DMS 273 (cell line): ENCODE data around the gene RERE.

Experiments
- DNase-seq: peaks from one replicate; lab custom pipeline; 2025; ENCODE audit not compliant: unreplicated experiment; lab: John Stamatoyannopoulos, UW

RERE gene

DNA sequence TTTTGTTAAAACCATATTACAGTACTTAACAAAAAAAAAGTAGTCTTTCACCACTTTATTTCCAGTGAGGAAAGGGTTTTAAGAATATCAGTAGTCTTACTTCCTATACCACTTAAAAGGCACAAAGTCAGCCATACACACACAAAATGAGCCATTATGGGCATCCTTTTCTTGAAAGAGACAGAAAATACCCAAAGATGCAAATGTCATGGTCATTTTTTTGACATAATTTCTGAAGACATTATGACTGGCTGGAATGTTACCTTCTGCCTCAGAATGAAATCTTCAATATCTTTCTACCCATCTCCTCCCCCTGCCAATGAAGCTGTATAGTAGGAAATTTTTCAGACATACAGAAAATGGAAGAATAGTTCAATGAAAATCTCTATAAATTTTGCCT, 261.9 kb downstream of the RERE start:
- no peak for DNase-seq

DNA sequence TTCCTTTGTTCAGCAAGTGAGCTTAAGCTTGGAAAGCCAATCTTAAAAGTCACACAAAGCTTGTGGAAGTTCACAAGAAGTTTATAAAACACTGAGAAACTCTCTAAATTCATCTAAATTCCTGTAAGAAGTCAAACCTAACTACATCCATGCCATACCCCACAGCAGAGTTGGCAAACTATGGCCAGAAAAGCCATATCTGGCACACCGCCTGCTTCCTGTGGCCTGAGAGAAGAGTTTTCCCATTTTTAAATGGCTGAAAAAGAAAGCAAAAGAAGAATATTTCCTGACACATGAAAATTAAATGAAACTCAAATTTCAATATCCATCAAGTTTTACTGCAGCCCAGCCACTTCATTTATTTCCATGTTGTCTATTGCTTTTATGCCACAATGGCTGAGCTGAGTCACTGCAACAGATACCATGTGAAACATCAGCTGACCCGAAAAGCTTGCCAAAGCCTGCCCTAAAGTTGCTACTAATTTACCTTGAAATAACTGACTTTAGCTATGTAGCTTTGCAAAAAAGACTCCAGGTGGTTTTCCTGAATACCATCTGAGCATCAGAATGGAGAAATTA, 262.4 kb downstream of the RERE start:
- peak; percentile 17 for DNase-seq

DNA sequence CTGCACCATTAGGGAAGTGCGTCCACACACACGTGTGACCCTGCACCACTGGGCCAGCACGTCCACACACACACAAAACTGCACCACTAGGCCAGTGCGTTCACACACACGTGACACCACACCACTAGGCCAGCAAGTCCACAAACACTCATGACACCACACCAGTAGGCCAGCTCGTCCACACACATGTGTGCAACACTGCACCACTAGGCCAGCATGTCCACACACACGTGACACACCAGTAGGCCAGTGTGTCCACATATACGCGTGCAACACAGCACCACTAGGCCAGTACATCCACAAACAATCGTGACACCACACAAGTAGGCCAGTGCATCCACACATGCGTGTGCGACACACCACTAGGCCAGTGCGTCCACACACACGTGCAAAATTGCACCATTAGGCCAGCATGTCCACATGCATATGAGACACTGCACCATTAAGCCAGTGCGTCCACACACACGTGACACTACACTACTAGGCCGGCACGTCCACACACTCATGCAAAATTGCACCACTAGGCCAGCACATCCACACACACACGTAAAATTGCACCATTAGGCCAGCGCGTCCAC, 264.5 kb downstream of the RERE start:
- DNase-seq: no peak

DNA sequence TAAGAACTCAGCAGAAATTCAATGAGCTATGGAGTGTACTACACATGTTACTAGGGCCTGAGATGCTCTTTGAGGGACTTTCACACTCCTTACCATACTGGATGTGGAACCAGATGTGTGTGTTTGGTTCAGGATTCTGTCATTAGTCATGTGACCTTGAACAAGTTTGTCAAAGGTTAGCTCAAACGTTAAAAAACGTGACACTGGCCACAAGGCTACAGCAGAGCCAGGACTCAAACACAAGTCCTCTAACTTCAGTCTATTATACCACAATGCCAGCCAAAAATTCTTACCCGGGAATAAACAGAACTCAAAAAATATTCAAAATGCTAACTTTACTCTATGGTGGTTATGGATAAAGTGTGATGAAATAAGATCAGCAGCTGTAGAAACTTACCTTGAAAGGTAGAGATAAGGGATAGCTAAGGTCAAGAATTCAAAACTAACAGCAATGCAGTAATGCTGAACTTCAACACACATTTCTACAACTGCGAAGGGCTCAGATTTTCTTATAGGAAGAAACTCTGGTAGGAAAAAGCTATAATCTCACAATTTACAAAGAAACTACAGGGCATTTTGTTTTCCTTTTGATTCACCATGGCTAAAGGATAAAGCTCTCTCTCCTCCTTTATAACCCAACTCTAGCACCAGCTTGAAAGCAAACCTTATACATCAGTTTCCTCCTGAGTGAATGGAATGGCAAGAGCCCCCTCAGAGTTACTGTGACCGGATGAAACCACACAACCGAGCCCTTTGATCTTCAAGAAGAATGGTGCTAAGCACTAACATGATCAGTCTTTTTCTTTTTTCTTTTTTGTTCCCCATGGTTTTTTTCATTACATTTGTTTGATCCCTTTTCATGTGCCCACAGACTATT, 265.6 kb downstream of the RERE start:
- no peak for DNase-seq

DNA sequence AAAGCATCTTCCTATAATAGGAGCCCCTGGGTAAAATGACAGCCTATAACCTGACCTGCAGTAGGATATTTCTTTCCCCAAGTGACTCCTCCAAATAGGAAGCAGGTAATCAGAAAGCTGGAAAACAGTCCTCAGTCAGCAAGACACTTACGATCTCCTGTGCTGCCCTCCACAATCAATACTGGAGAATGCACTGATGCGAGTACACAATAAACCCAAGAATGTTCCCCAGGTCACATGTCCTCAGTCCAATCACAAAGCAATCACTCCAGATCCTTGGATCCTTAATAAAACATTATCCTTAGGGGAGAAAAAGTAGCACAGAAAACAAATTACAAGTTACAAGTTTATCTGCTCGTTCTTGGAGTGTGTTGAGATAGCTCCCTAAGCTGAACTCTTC, 266.4 kb downstream of the RERE start:
- no peak for DNase-seq

DNA sequence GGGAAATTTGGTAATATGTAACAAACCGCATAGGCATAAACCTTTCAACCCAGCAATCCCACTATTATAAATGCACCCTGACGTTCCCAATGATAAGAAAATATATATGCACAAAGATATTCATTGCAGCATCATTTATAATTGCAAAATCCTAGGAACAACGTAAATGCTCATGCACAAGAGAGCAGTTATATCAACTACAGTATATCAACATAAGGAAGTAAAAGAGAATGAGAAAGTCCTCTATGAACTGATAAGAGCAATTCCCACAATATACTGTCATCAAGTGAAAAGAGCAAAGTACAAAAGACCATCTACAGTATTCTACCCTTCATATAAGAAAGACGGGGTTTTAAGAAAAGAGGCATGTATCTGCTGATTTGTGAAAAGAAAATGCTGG, 269.6 kb downstream of the RERE start:
- DNase-seq: no peak

DNA sequence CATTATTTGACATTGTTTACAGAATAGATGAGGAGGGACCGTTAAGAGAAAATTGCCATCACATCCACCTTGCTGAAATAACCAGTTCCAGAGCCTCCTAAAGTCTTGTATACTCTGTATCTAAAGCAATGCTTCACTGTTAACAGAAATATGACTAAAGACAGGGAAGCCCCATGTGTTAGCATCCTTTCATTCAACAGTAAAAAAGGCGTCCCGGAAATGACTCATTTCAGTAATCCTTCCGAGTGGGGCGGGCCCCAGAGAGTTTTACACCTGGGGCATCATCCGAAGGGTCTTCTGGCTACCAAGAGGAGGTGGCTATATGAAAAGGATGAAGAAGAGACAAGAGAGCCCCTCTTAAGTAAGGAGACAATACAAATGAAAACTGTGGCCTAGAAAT, 272.4 kb downstream of the RERE start:
- DNase-seq: no peak

DNA sequence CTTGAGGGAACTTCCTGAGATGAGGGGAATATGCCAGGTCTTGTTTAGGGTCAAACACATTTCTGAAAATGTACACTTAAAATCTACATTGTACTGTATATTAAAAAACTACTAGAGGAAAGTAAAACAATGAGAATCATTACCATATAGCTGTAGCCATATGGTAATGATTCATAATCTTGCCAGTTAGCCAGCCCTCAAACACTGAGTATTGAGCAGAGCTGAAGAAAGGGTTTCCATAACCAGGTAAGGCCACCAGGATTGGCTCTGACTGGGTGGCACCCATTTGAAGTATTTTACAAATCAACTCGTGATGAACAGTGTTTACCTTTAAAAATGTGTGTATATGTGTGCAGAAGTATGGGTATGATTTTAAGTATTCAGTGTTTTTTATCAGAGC, 272.8 kb downstream of the RERE start:
- no peak for DNase-seq

DNA sequence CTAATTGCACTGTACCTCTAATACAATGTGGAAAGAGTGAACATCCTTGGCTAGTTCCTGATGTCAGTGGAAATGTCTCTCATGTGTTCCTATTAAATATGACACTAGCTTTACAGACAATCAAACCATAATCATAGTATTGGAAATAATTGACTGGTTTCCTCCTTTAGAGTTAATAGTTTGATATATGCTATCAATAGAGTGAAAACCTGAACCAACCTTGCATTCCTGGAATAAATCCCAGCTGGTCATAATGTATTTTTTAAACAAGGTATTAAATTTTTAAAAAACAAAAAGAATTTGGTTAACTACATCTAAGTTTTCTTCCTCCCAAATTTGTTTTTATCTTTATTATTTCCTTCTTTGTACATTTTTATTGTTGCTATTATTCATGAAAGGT, 273.5 kb downstream of the RERE start:
- no peak for DNase-seq

DNA sequence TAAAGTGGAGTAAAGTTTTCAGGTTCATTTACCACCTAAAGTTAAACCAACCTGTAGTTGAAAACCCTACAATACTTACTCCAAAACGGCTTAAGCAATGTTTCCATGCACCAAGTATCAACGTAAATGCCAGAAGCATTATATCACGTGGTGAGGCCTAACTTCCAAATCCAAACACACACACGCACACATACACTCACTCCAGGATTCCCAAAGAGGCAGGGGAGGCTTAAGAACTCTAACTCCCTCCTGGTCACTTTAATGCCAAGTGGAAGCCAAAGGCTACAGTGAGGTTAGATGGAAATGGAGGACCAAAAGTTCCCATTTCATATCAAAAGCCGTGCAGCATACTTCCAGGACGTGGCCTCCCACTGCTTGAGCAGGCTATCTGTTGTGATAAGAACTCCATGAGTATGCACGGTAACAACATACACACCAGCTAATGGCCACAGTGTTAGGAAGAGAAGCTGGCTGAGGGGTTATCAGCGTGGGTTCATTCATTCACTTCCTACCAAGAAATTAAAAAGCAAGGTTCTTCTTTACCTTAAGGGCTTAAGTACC, 275.4 kb downstream of the RERE start:
- no peak for DNase-seq

DNA sequence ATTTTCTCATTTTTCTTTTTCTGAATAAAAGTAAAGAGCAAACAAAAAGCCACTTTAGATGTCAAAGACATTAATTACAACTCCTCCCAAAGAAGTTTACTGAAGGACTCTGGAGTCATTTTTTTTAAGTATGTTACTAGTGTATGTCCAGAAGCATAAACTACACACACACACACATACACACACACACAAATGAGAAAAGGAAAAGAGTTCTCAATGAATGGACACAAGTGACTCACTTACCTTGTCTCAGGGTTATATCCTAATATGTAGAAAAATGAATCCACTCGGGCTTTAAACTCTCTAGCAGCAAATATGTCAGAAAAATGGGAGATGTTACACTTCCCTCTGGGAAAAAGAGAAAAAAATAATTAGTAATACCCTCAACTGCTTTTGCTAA, 276.5 kb downstream of the RERE start:
- DNase-seq: no peak

DNA sequence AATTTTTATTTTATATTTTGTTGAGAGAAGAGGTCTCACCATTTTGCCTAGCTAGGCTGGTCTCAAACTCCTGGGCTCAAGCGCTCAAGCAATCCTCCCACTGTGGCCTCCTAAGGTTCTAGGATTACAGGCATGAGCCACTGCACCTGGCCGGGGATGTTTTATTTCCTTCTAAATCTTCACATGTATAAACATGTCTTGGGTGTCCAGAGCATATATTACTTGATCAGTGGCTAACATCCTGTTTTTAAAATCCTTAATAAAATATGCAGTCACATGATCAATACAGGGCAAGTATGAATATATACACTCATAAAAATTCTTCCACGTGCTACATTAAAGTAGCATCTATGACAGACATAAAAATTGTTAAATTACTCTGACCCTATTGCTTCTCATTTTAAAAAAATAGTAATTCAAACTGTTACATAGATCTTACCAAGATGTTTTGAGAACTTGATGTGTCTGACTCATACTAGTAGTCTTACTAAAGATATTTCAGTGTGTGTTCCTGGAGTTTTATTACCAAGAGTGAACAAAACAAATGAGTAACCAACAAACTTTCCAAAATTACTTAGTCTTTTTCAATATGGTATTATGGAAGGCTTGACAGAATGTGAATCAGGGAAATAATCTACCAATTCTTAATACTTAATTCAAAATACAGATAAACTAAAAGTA, 277.0 kb downstream of the RERE start:
- DNase-seq: no peak

DNA sequence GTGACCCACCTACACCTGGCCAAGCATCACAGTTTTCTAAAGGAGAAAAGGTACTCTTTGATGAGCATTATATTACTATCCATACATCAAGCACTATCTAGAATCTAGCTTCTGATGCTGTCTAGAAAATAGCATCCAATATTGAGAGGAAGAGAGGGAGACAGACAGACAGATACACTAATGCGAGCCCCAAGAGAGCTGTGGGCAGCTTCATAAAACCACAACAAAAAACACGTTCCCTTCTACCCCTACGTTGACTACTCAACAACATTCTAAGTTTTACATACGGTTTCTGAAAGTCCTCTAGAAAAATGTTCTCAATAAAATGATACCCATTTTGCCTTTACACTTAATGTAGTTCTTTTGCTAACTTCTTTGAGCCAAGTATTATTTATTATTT, 277.8 kb downstream of the RERE start:
- no peak for DNase-seq

DNA sequence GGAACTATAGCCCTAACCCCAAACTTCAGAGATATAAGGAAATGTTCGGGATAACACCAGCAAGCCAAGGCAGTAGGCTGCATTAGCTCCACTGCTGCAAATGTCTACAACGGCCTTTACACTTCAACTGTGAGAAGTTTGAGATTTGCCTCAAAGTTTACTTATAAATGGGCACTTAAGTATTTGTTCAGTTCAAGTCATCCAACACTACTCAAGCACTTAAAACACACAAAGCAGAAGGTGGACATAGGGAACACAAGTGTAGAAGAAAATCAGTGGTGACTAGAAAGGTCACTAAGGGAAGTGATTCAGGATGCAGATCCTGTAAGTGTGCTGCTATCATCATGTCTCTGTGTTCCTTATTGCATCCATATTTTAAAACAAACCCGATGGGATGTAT, 278.9 kb downstream of the RERE start:
- no peak for DNase-seq

DNA sequence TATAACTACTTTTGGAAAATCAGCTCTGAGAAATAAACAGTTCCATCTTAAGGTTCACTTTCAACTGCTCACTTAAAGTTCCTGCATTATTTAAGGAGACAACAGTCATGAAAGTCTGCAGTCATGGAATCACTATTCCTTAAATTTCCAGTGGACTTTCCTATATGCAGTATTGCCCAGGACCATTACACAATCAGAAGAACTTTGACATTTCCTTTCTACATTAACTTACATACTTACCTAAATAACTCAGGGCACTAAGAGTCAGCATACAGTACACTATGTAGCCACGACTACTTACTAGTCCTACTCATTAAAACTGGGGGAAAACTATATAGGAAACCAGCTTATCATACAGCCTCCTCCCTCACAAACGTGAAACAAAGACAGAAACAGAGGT, 279.4 kb downstream of the RERE start:
- no peak for DNase-seq

DNA sequence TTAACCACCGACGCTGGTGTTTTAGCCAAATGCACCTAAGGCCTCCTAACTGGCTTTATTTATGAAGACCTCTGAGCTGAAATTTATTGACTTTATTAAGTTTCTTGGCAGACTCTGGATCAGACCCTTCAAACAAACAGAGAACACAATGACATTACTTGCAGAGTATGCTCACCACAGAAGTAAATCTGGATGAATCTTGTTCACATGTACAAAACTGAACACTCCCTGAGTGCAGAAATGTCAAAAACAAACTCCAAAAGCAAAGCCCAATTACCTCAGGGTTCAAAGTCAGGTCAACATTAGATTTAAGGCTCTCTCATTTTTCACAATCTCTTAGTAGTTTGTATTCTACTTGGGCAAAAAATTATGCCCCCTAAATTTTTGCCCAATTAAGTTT, 280.9 kb downstream of the RERE start:
- DNase-seq: no peak

DNA sequence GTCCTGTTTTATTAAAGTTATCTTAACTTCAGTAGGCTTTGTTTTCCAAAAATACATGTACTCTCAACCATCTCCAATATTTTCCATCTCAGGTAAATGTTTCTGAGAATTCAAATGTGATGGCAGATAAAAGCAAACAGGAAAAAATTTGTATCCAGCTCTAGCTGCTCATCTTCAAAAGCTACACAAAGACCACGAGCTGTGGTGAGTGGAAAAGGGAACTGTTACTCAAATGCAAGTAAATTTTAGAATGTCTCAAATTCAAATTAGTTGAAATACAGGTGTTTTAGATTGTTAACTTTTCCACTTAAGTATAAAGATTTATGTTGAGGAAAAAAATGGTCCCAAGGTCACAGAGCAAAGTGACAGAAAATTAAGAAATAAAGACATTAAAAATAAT, 283.5 kb downstream of the RERE start:
- DNase-seq: no peak

DNA sequence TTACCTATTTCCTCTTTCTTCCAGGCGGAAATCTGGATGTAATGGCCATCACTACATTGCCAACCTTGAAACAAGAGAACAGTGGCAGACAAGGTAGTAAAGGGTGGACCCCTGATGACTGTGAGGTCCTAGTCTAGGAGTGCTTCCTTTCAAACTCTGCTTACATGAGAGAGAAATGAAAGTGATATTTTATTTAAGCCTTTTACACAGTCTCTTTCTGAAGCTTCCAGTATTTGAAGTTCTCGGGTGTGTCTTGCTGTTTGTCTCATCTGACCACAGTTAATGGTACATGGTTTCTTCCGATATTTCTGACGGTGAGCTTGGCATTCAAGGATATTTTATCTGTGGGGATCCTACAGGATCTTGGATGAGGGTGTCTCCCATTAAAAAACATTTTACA, 284.3 kb downstream of the RERE start:
- DNase-seq: no peak

DNA sequence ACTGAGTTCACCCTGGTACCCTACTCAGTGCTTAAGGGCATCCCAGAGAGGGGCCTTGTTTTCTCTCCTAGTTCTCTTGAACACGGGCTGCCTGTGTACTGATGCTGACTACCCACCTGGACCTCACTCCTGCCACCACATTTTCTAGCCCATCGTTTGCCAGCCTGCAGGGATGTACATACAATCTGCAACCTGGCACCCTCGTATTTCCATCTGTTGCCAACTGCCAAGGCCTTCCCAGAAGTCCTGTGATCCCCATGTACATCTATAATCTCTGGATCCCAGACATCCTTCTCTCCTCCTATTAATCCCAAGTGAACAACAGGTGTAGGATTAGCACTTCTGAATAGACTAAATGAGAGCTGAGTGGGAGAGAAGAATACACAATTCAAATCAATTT, 287.5 kb downstream of the RERE start:
- DNase-seq: peak; percentile 55

DNA sequence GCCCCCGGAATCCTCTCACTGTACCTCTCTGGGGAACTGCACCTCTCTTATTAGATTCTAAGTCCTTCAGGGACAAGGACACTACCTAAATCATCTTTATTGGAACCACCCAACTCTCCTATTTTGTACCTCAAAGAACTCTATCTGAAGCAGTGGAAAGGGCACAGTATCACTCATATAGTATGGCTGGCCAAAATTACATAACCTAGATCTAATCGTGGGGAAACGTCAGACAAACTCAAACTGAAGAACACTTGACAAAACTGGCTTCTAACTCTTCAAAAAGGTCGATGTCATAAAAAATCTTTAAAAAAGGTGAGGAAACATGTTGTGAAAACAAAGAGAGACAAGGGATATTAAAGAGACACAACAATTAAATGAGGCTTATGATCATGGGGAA, 289.5 kb downstream of the RERE start:
- no peak for DNase-seq

DNA sequence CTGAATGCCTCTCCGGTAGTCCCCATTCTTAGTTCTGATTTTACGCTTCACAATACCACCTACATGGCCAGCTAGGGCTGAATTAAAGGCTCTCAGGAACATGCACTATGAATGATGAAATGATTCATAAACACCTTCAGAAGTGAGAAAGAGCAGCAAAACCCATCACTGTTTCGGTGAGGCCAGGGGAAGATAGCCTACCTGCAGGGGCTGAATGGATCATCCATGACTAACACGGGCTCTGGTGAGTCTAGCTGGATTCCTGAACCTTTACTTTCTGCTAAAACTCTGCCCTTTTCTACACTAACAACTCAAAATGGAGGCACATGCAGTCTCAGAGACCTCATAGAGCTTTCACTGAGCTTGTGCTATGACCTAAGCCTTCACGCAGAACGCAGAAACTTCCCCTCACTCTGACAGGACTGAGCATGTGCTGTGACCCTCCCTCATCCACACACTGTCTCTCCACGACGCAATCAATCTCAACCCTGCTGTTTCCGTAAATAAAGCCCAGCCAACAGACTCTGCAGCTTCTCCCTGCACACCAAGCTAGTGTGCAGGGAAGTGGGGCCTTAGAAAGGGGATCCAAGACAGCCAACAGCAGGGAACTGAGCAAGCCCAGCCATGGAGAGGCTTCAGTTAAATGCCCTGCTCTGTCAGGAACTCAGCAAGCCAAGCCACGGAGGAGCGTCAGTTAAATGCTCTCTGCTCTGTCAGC, 291.7 kb downstream of the RERE start:
- peak; percentile 87 for DNase-seq
